Measurements from ENCODE around the gene CNTN2.

GRCh38 chr1:205108464-205108863, 65.5 kb downstream of the CNTN2 start:
- TF ChIP-seq CTCF (conservative IDR thresholded peaks at IDR 0.05), result no peak
- TF ChIP-seq ZFX (IDR thresholded peaks at IDR 0.05), result no peak
